Kidney (tissue), 14 donors: ENCODE results near the gene CTXND1. TPM values are rescaled to one million over a fixed set of nuclear protein-coding genes. Genes with fewer than 3 reads are reported as not detected.
A peak's percentile ranks its signal among the peaks of the same experiment; 100 is the strongest.

ENCODE experiments used
- DNase-seq, 5 donors: peaks; one replicate each; pipeline ENCODE4 v3.0.0-alpha.2; 2013 to 2020
- FAIRE-seq: peaks from 2 replicates; lab custom pipeline; 2012; peaks lifted over from hg19 to GRCh38; lab: Jason Lieb, UNC
- H3K27ac ChIP-seq, 2 donors: one replicate each; pipeline ENCODE4 v1.7.0; 2013; ENCODE audit warnings: low read depth in 2 of 2, low read length in 2 of 2, inconsistent platforms in 1 of 2
- H3K27me3 ChIP-seq: one replicate; pipeline ENCODE4 v1.7.1; 2013; ENCODE audit warnings: low read length, inconsistent platforms; ENCODE audit not compliant: control insufficient read depth, insufficient read depth
- H3K36me3 ChIP-seq, 3 donors: one replicate each; pipeline versions ENCODE4 v1.7.0 to v1.7.1; 2013; ENCODE audit warnings: low read length in 3 of 3, control low read depth in 1 of 3, inconsistent platforms in 1 of 3; ENCODE audit not compliant: insufficient read depth in 3 of 3, control insufficient read depth in 2 of 3
- H3K4me1 ChIP-seq, 3 donors: one replicate each; pipeline versions ENCODE4 v1.7.0 to v1.7.1; 2013; ENCODE audit warnings: low read length in 3 of 3, inconsistent platforms in 1 of 3, low read depth in 1 of 3; ENCODE audit not compliant: control insufficient read depth in 2 of 3, insufficient read depth in 2 of 3
- H3K4me3 ChIP-seq, 3 donors: one replicate each; pipeline versions ENCODE4 v1.7.0 to v1.8.1; 2013; ENCODE audit warnings: low read length in 3 of 3, control low read depth in 1 of 3, inconsistent platforms in 1 of 3
- H3K9ac ChIP-seq, 3 donors: one replicate each; pipeline versions ENCODE4 v1.7.0 to v1.7.1; 2013; ENCODE audit warnings: low read length in 3 of 3, control low read depth in 1 of 3, inconsistent platforms in 1 of 3
- H3K9me3 ChIP-seq, 3 donors: one replicate each; pipeline versions ENCODE4 v1.7.0 to v1.7.1; 2013; ENCODE audit warnings: low read length in 3 of 3, control low read depth in 1 of 3, inconsistent platforms in 1 of 3; ENCODE audit not compliant: control insufficient read depth in 2 of 3, insufficient read depth in 1 of 3
- CTCF ChIP-seq: IDR thresholded peaks from 3 replicates; pipeline ENCODE4 v1.5.1; 2012; ENCODE audit warnings: mild to moderate bottlenecking, moderate library complexity, borderline replicate concordance; ENCODE audit not compliant: insufficient read depth; ENCODE audit errors: extremely low read depth
- intact Hi-C: fragments of 100-400 bp; cut with DNase I; formaldehyde crosslinking; loops from one replicate; pipeline ENCODE4 v1.11.1; 2022
- polyA plus RNA-seq: library from polyadenylated mRNA; stranded (reverse); fragments of 350-450 nt; fragmentation: Illumina TruSeq; extraction: RNeasy Lipid Tissue Mini Kit (QIAGEN cat#74804); gene quantifications from one replicate; pipeline ENCODE4 v1.2.3, GENCODE V29; 2014; ENCODE audit warnings: low read depth, low replicate concordance; ENCODE audit not compliant: insufficient read depth
- total RNA-seq: library from RNA; stranded (reverse); fragmentation: NEBNext Ultra II Directional; extraction: Animal tissue kit (Norgen Biotek cat#: 25700); gene quantifications from one replicate; pipeline ENCODE4 v1.2.1, GENCODE V29; 2021
- donor health status: control.
- donor health status: control.
- donor health status: control.
- donor health status: control.
- donor health status: control.
- donor health status: DM: yes; HTN: yes; CAD: no.
- donor health status: Normal renal cell carcinoma (clear cell type).

The CTXND1 gene
- total and polyA plus RNA-seq, 2 donors from 2014 or later = 2.2 to 2.8 TPM

- no peak for DNase-seq
- FAIRE-seq = no peak
- Histone ChIP-seq H3K4me1 (no peaks in the 10 kb centered on the region), H3K4me3 (no peak overlapping the region), H3K9me3 (no peaks in the 10 kb centered on the region), H3K27ac (no peak overlapping the region), H3K9ac (no peak overlapping the region), H3K36me3 (no peaks in the 10 kb centered on the region), H3K27me3 (no peaks in the 10 kb centered on the region)
- intact Hi-C loops = no loop called here
- TF ChIP-seq CTCF = no peak
Observed at GRCh38 chr15:80199869-80200268, 52.1 kb downstream of the CTXND1 start.

GRCh38 chr15:80199366-80199765, 52.6 kb downstream of the CTXND1 start:
- no peaks in the 10 kb centered on the region for H3K4me1 ChIP-seq

GRCh38 chr15:80194914-80195313, 57.1 kb downstream of the CTXND1 start:
- TF ChIP-seq CTCF = no peak
- intact Hi-C loops = no loop called here
- no peaks in the 10 kb centered on the region for H3K27me3 ChIP-seq
- DNase-seq (peak in 1 of 5 donors; percentile 2), FAIRE-seq (no peak)
- H3K36me3 ChIP-seq = no peaks in the 10 kb centered on the region
- H3K9me3 ChIP-seq = no peaks in the 10 kb centered on the region
- no peak overlapping the region for H3K4me3 ChIP-seq
- H3K9ac ChIP-seq = no peak overlapping the region
- no peaks in the 10 kb centered on the region for H3K4me1 ChIP-seq
- no peak overlapping the region for H3K27ac ChIP-seq

More at GRCh38 chr15:80199366-80199765, 52.6 kb downstream of the CTXND1 start:
- no peak for FAIRE-seq
- H3K4me3 ChIP-seq = no peak overlapping the region
- H3K36me3 ChIP-seq = no peaks in the 10 kb centered on the region
- no peaks in the 10 kb centered on the region for H3K9me3 ChIP-seq
- H3K27ac ChIP-seq = no peak overlapping the region
- TF ChIP-seq CTCF = no peak
- no peak overlapping the region for H3K9ac ChIP-seq
- intact Hi-C loops = no loop called here
- DNase-seq = peak in 1 of 5 donors; percentile 13
- no peaks in the 10 kb centered on the region for H3K27me3 ChIP-seq

GRCh38 chr15:80194186-80194585, 57.8 kb downstream of the CTXND1 start:
- no peak overlapping the region for H3K4me3 ChIP-seq
- no peaks in the 10 kb centered on the region for H3K4me1 ChIP-seq
- H3K9ac ChIP-seq = no peak overlapping the region
- TF ChIP-seq CTCF = no peak
- no peaks in the 10 kb centered on the region for H3K9me3 ChIP-seq
- DNase-seq (peak in 1 of 5 donors; percentile 4), FAIRE-seq (no peak)
- H3K27ac ChIP-seq = no peak overlapping the region
- H3K27me3 ChIP-seq = no peaks in the 10 kb centered on the region
- no peaks in the 10 kb centered on the region for H3K36me3 ChIP-seq
- intact Hi-C loops = no loop called here
